ENCODE data around the gene SPACDR.
"Not testable (repeated sequence)": the region's sequence is repeated elsewhere in the genome, so short reads cannot be mapped to it uniquely, and the experiment has no call there.

SPACDR gene

GRCh38 chr7:100464210-100464660, at the start of gene SPACDR:
SPACDR (minus strand) TSS chr7:100464260; CDS start chr7:100464025, 235 bp downstream.
- no peak for DNase-seq

- DNase-seq, result no peak
Observed at GRCh38 chr7:100513212-100513810, 49.3 kb upstream of the SPACDR start.

GRCh38 chr7:100510437-100511239, 46.6 kb upstream of the SPACDR start:
- no peak for DNase-seq

- no peak for DNase-seq
Observed at GRCh38 chr7:100509231-100509630, 45.2 kb upstream of the SPACDR start.

GRCh38 chr7:100506356-100506923, 42.4 kb upstream of the SPACDR start:
- DNase-seq, result no peak

- no peak for DNase-seq
Observed at GRCh38 chr7:100504887-100505611, 41.0 kb upstream of the SPACDR start.

- not testable (repeated sequence) for DNase-seq
Observed at GRCh38 chr7:100504031-100504430, 40.0 kb upstream of the SPACDR start.

- DNase-seq, result not testable (repeated sequence)
Observed at GRCh38 chr7:100500743-100501142, 36.7 kb upstream of the SPACDR start.

- no peak for DNase-seq
Observed at GRCh38 chr7:100496509-100496908, 32.4 kb upstream of the SPACDR start.

- no peak for DNase-seq
Observed at GRCh38 chr7:100493476-100494264, 29.6 kb upstream of the SPACDR start.

- DNase-seq, result no peak
Observed at GRCh38 chr7:100492738-100493475, 28.8 kb upstream of the SPACDR start.

- no peak for DNase-seq
Observed at GRCh38 chr7:100491192-100491578, 27.1 kb upstream of the SPACDR start.

- no peak for DNase-seq
Observed at GRCh38 chr7:100490483-100491191, 26.6 kb upstream of the SPACDR start.

- peak; percentile 56 for DNase-seq
Observed at GRCh38 chr7:100489824-100490223, 25.8 kb upstream of the SPACDR start.

GRCh38 chr7:100489121-100489520, 25.1 kb upstream of the SPACDR start:
- no peak for DNase-seq

- no peak for DNase-seq
Observed at GRCh38 chr7:100488333-100489095, 24.5 kb upstream of the SPACDR start.

- DNase-seq, result no peak
Observed at GRCh38 chr7:100486753-100487446, 22.8 kb upstream of the SPACDR start.

- no peak for DNase-seq
Observed at GRCh38 chr7:100486111-100486636, 22.1 kb upstream of the SPACDR start.

GRCh38 chr7:100485471-100485876, 21.4 kb upstream of the SPACDR start:
- no peak for DNase-seq
